DND-41 (cell line): ENCODE measurements around the gene DNM3.
"Not testable (repeated sequence)": the region's sequence is repeated elsewhere in the genome, so short reads cannot be mapped to it uniquely, and the experiment has no call there.

Experiments used
- ATAC-seq: fragments of 200-7000 bp; cut with Tn5 transposase; 3 replicates; pipeline ENCODE4 v1.9.1; 2021; ENCODE audit warnings: low read depth; ENCODE audit not compliant: insufficient read depth
- DNase-seq: peaks from one replicate; pipeline ENCODE4 v3.0.0-alpha.2; 2020
- H2AFZ ChIP-seq: 2 replicates; pipeline ENCODE4 v1.6.0; 2012; ENCODE audit warnings: low read depth, low read length
- H3K27ac ChIP-seq: 2 replicates; pipeline ENCODE4 v1.5.1; 2012; ENCODE audit warnings: low read length, inconsistent platforms
- H3K27me3 ChIP-seq: fragments of 200-600 bp; sonication (generic); 2 replicates; pipeline ENCODE4 v1.6.0; 2012; ENCODE audit warnings: low read length, mild to moderate bottlenecking, inconsistent platforms; ENCODE audit not compliant: insufficient read depth, poor library complexity
- H3K36me3 ChIP-seq: 2 replicates; pipeline ENCODE4 v1.5.1; 2012; ENCODE audit warnings: low read length, inconsistent platforms; ENCODE audit not compliant: insufficient read depth
- H3K4me1 ChIP-seq: 2 replicates; pipeline ENCODE4 v1.5.1; 2012; ENCODE audit warnings: mild to moderate bottlenecking, low read length; ENCODE audit not compliant: insufficient read depth
- H3K4me2 ChIP-seq: 2 replicates; pipeline ENCODE4 v1.6.0; 2012; ENCODE audit warnings: mild to moderate bottlenecking, moderate library complexity, low read length, inconsistent platforms; ENCODE audit not compliant: insufficient read depth
- H3K4me3 ChIP-seq, 2 experiments: fragments of 200-600 bp in 1 of 2; shearing (Covaris generic) in 1 of 2; 2 replicates each; pipeline ENCODE4 v1.5.1; 2012 to 2016; ENCODE audit warnings: inconsistent platforms in 2 of 2, low read length in 2 of 2, mild to moderate bottlenecking in 2 of 2, low read depth in 1 of 2, moderate library complexity in 1 of 2
- H3K79me2 ChIP-seq: 2 replicates; pipeline ENCODE4 v1.6.0; 2012; ENCODE audit warnings: low read length, inconsistent platforms; ENCODE audit not compliant: insufficient read depth
- H3K9ac ChIP-seq: 2 replicates; pipeline ENCODE4 v1.6.0; 2012; ENCODE audit warnings: low read depth, mild to moderate bottlenecking, inconsistent platforms, low read length, moderate library complexity
- H3K9me3 ChIP-seq: 2 replicates; pipeline ENCODE4 v1.5.1; 2012; ENCODE audit warnings: low read length, moderate library complexity, mild to moderate bottlenecking, inconsistent platforms; ENCODE audit not compliant: insufficient read depth, severe bottlenecking
- H4K20me1 ChIP-seq: 2 replicates; pipeline ENCODE4 v1.6.0; 2012; ENCODE audit warnings: low read length; ENCODE audit not compliant: insufficient read depth
- CTCF ChIP-seq: IDR thresholded peaks from 2 replicates; pipeline ENCODE4 v1.5.1; 2012; ENCODE audit warnings: borderline replicate concordance, low read length, moderate library complexity, mild to moderate bottlenecking; ENCODE audit not compliant: poor library complexity, severe bottlenecking; ENCODE audit errors: extremely low read depth
- EZH2 ChIP-seq: IDR thresholded peaks from 3 replicates; pipeline ENCODE4 v1.6.1; 2012; ENCODE audit warnings: borderline replicate concordance, low read depth, mild to moderate bottlenecking, moderate library complexity, low read length, inconsistent platforms; ENCODE audit not compliant: severe bottlenecking

The DNM3 gene

GRCh38 chr1:172018727-172019311 lies 177.5 kb downstream of the DNM3 start:
- H3K27ac ChIP-seq = no peak overlapping the region
- no peaks in the 10 kb centered on the region for H3K36me3 ChIP-seq
- H4K20me1 ChIP-seq = no peaks in the 10 kb centered on the region
- H3K27me3 ChIP-seq = no peaks in the 10 kb centered on the region
- H2AFZ ChIP-seq = no peak overlapping the region
- no peak for TF ChIP-seq EZH2
- TF ChIP-seq CTCF = no peak
- ATAC-seq (no peak), DNase-seq (no peak)
- no peak overlapping the region for H3K4me2 ChIP-seq
- no peaks in the 10 kb centered on the region for H3K4me1 ChIP-seq
- H3K4me3 ChIP-seq = no peak overlapping the region
- H3K9me3 ChIP-seq = no peaks in the 10 kb centered on the region
- no peaks in the 10 kb centered on the region for H3K79me2 ChIP-seq
- no peak overlapping the region for H3K9ac ChIP-seq

- H3K27ac ChIP-seq = no peak overlapping the region
- DNase-seq = no peak
- no peaks in the 10 kb centered on the region for H3K27me3 ChIP-seq
- no peaks in the 10 kb centered on the region for H3K36me3 ChIP-seq
- no peaks in the 10 kb centered on the region for H3K9me3 ChIP-seq
- H3K9ac ChIP-seq = no peak overlapping the region
- H3K4me2 ChIP-seq = no peak overlapping the region
- H4K20me1 ChIP-seq = no peaks in the 10 kb centered on the region
- TF ChIP-seq CTCF = no peak
- TF ChIP-seq EZH2 = no peak
- no peak for ATAC-seq
- no peak overlapping the region for H2AFZ ChIP-seq
- H3K4me3 ChIP-seq = no peak overlapping the region
- H3K4me1 ChIP-seq = no peaks in the 10 kb centered on the region
- no peaks in the 10 kb centered on the region for H3K79me2 ChIP-seq
These were observed 178.7 kb downstream of the DNM3 start for GRCh38 chr1:172019976-172020375.

DNA sequence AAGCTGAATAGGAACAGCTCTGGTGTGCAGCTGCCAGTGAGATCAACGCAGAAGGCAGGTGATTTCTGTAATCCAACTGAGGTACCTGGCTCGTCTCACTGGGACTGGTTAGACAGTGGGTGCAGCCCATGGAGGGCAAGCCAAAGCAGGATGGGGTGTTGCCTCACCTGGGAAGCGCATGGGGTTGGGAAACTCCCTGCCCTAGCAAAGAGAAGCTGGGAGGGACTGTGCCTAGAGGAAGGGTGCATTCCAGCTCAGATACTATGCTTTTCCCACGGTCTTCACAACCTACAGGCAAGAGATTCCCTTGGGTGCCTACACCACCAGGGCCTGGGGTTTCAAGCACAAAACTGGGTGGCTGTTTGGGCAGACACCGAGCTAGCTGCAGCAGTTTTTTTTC lies 183.2 kb downstream of the DNM3 start:
- Histone ChIP-seq H3K4me3 (no peak overlapping the region), H3K79me2 (no peaks in the 10 kb centered on the region), H3K27me3 (no peaks in the 10 kb centered on the region), H3K27ac (no peak overlapping the region), H4K20me1 (no peaks in the 10 kb centered on the region), H2AFZ (no peak overlapping the region), H3K4me1 (no peaks in the 10 kb centered on the region), H3K9ac (no peak overlapping the region), H3K4me2 (no peak overlapping the region), H3K9me3 (no peaks in the 10 kb centered on the region), H3K36me3 (no peaks in the 10 kb centered on the region)
- TF ChIP-seq EZH2 (no peak), CTCF (no peak)
- ATAC-seq (no peak), DNase-seq (no peak)

GRCh38 chr1:172024944-172025738 lies 183.8 kb downstream of the DNM3 start:
- not testable (repeated sequence) for ATAC-seq, DNase-seq, H4K20me1 ChIP-seq, H3K4me2 ChIP-seq, H3K27ac ChIP-seq, H2AFZ ChIP-seq, H3K9ac ChIP-seq, H3K27me3 ChIP-seq, H3K4me3 ChIP-seq, H3K36me3 ChIP-seq, H3K4me1 ChIP-seq, H3K79me2 ChIP-seq, H3K9me3 ChIP-seq
